Measurements from ENCODE around the gene PROM1. TPM values are rescaled to one million over a fixed set of nuclear protein-coding genes. Genes with fewer than 3 reads are reported as not detected.

PROM1 gene
- total and polyA plus RNA-seq, 4 donors: 1.2 to 5.2 (median 3.7) TPM

GRCh38 chr4:15995826-15996225 lies 88.0 kb downstream of the PROM1 start (continued):
- no peak for TF ChIP-seq YY1 (IDR thresholded peaks at IDR 0.05)
- TF ChIP-seq GABPA (IDR thresholded peaks at IDR 0.05 in 1 of 2, conservative IDR thresholded peaks at IDR 0.05 in 1 of 2): no peak
- no peak for TF ChIP-seq RAD21 (IDR thresholded peaks at IDR 0.05)
- TF ChIP-seq EGR1 (IDR thresholded peaks at IDR 0.05; ENCODE audit: low read depth in 2 of 2): no peak
- TF ChIP-seq NR2F2 (IDR thresholded peaks at IDR 0.05): no peak

- no peak overlapping the region for H3K4me3 ChIP-seq (ENCODE audit: low read depth in 1 of 3, low read length in 3 of 3)
- no peaks in the 10 kb centered on the region for H3K9me3 ChIP-seq (ENCODE audit: control insufficient read depth in 4 of 4, low read length in 3 of 4)
- H3K4me1 ChIP-seq (ENCODE audit: control insufficient read depth in 4 of 4, insufficient read depth in 4 of 4, low read length in 3 of 4): peaks cover 0 to 2% (median 0%) of the 10 kb centered on the region in 4 donors
- H3K27ac ChIP-seq (ENCODE audit: low read depth in 1 of 2, low read length in 2 of 2): no peak overlapping the region
- no peak overlapping the region for H3K9ac ChIP-seq (ENCODE audit: low read depth in 1 of 2, low read length in 2 of 2)
- 78% methylated on average over 2 of the region's 2 CpGs for WGBS
- H3K36me3 ChIP-seq (ENCODE audit: control insufficient read depth in 4 of 4, insufficient read depth in 3 of 4, low read depth in 1 of 4, low read length in 3 of 4): no peaks in the 10 kb centered on the region
- TF ChIP-seq GABPA (IDR thresholded peaks at IDR 0.05 in 1 of 2, conservative IDR thresholded peaks at IDR 0.05 in 1 of 2) (no peak), HNF4G (IDR thresholded peaks at IDR 0.05) (no peak), CTCF (IDR thresholded peaks at IDR 0.05; ENCODE audit: low read depth, low read length, missing input control) (no peak), NR2F2 (IDR thresholded peaks at IDR 0.05) (no peak), JUND (IDR thresholded peaks at IDR 0.05) (no peak), SP1 (IDR thresholded peaks at IDR 0.05) (no peak), ATF3 (IDR thresholded peaks at IDR 0.05) (no peak), EGR1 (IDR thresholded peaks at IDR 0.05; ENCODE audit: low read depth in 2 of 2) (no peak), YY1 (IDR thresholded peaks at IDR 0.05) (no peak), REST (IDR thresholded peaks at IDR 0.05) (no peak), ZBTB33 (IDR thresholded peaks at IDR 0.05) (no peak), TAF1 (conservative IDR thresholded peaks at IDR 0.05) (no peak), RXRA (IDR thresholded peaks at IDR 0.05) (no peak), FOXA1 (IDR thresholded peaks at IDR 0.05) (no peak), MAX (IDR thresholded peaks at IDR 0.05) (no peak), HNF4A (conservative IDR thresholded peaks at IDR 0.05) (no peak), RAD21 (IDR thresholded peaks at IDR 0.05) (no peak)
- H3K27me3 ChIP-seq (ENCODE audit: control insufficient read depth in 4 of 4, insufficient read depth in 4 of 4, low read length in 3 of 4): no peaks in the 10 kb centered on the region
- no peak for DNase-seq (ENCODE audit: low spot score)
Measured at GRCh38 chr4:15992167-15992485, 91.7 kb downstream of the PROM1 start.
